Hindlimb muscle (tissue), 1 donor: ENCODE data around the gene ZMAT3. TPM values are rescaled to one million over a fixed set of nuclear protein-coding genes. Genes with fewer than 3 reads are reported as not detected.
"Not testable (repeated sequence)": the region's sequence is repeated elsewhere in the genome, so short reads cannot be mapped to it uniquely, and the experiment has no call there.

ENCODE experiments used
- DNase-seq: peaks from one replicate; pipeline ENCODE4 v3.0.0-alpha.2; 2013
- polyA plus RNA-seq: library from polyadenylated mRNA; unstranded; fragments of 120-200 nt; gene quantifications from one replicate; pipeline ENCODE4 v1.2.1, GENCODE V29; 2013; ENCODE audit not compliant: insufficient read length

The ZMAT3 gene
- polyA plus RNA-seq = 5.6 TPM

GRCh38 chr3:179071323-179072099, at the start of gene ZMAT3:
Gene ZMAT3 (minus strand): TSS chr3:179071809. CDS start chr3:179067752, 4,057 bp downstream.
- peak; percentile 90 for DNase-seq

- no peak for DNase-seq
These were observed 45.2 kb upstream of the ZMAT3 start for GRCh38 chr3:179116816-179117215.

GRCh38 chr3:179115444-179115843, 43.8 kb upstream of the ZMAT3 start:
- DNase-seq = not testable (repeated sequence)

- no peak for DNase-seq
These were observed 42.3 kb upstream of the ZMAT3 start for GRCh38 chr3:179113903-179114302.

GRCh38 chr3:179108086-179108485, 36.5 kb upstream of the ZMAT3 start:
- DNase-seq = no peak

GRCh38 chr3:179107617-179108016, 36.0 kb upstream of the ZMAT3 start:
- DNase-seq = no peak

- no peak for DNase-seq
These were observed 34.3 kb upstream of the ZMAT3 start for GRCh38 chr3:179105881-179106280.

GRCh38 chr3:179100652-179101051, 29.0 kb upstream of the ZMAT3 start:
- DNase-seq = no peak

- DNase-seq = no peak
These were observed 26.9 kb upstream of the ZMAT3 start for GRCh38 chr3:179098388-179099077.

- DNase-seq = no peak
These were observed 22.2 kb upstream of the ZMAT3 start for GRCh38 chr3:179093807-179094206.

- no peak for DNase-seq
These were observed 19.5 kb upstream of the ZMAT3 start for GRCh38 chr3:179091113-179091512.

GRCh38 chr3:179088306-179088705, 16.7 kb upstream of the ZMAT3 start:
- no peak for DNase-seq

GRCh38 chr3:179083977-179084376, 12.4 kb upstream of the ZMAT3 start:
- no peak for DNase-seq

GRCh38 chr3:179082416-179082815, 10.8 kb upstream of the ZMAT3 start:
- DNase-seq = no peak

GRCh38 chr3:179081885-179082284, 10.3 kb upstream of the ZMAT3 start:
- no peak for DNase-seq

GRCh38 chr3:179079537-179079936, 7.9 kb upstream of the ZMAT3 start:
- DNase-seq = no peak

GRCh38 chr3:179076243-179077027, 4.8 kb upstream of the ZMAT3 start:
- DNase-seq = no peak

GRCh38 chr3:179074656-179075055, 3.0 kb upstream of the ZMAT3 start:
- DNase-seq = no peak

GRCh38 chr3:179073816-179074215, 2.2 kb upstream of the ZMAT3 start:
- DNase-seq = no peak

- no peak for DNase-seq
These were observed 460 bp upstream of the ZMAT3 start for GRCh38 chr3:179072100-179072438.

- no peak for DNase-seq
These were observed 634 bp downstream of the ZMAT3 start for GRCh38 chr3:179071027-179071322.

- DNase-seq = no peak
These were observed 1.7 kb downstream of the ZMAT3 start for GRCh38 chr3:179069762-179070390.
